Prostate gland (tissue), 2 donors: Measurements from ENCODE around the gene RHBDL2.

Experiments used
- POLR2A ChIP-seq: fragments of 450-650 bp; IDR thresholded peaks from one replicate; pipeline ENCODE4 v1.6.1; 2016; ENCODE audit warnings: antibody characterized with exemption, mild to moderate bottlenecking
- TF ChIP-seq, protein P1 (sequence below), 4 experiments: fragments of 200-600 bp in 2 of 4; fragments of 450-650 bp in 2 of 4; sonication (generic) in 2 of 4; IDR thresholded peaks; 1 replicate in 3 of 4; 2 replicates in 1 of 4; pipeline ENCODE4 v1.5.1; 2016 to 2019; ENCODE audit warnings: antibody characterized with exemption in 4 of 4, mild to moderate bottlenecking in 2 of 4, moderate library complexity in 2 of 4

DNA sequence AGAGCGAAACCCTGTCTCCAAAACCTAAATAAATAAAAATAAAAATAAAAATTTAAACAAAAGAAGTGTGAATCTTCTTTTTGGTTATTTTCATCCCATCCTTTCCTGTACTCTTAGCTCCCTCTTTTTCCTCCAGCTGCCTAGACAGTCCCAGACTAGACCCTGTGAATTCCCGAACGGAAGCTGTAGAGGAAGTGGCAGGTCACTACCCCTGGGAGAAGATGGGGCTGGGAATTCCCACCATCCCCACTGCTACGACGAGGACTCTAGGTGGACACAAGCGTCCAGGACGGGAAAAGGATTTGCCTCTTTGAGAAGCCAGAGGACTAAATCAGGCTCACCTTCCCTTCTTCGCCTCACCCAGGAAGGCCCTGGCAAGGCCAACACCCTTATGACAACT is 12.6 kb downstream of the RHBDL2 start:
- TF ChIP-seq, protein P1, sequence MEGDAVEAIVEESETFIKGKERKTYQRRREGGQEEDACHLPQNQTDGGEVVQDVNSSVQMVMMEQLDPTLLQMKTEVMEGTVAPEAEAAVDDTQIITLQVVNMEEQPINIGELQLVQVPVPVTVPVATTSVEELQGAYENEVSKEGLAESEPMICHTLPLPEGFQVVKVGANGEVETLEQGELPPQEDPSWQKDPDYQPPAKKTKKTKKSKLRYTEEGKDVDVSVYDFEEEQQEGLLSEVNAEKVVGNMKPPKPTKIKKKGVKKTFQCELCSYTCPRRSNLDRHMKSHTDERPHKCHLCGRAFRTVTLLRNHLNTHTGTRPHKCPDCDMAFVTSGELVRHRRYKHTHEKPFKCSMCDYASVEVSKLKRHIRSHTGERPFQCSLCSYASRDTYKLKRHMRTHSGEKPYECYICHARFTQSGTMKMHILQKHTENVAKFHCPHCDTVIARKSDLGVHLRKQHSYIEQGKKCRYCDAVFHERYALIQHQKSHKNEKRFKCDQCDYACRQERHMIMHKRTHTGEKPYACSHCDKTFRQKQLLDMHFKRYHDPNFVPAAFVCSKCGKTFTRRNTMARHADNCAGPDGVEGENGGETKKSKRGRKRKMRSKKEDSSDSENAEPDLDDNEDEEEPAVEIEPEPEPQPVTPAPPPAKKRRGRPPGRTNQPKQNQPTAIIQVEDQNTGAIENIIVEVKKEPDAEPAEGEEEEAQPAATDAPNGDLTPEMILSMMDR (IDR thresholded peaks at IDR 0.05): no peak
- no peak for TF ChIP-seq POLR2A
